ENCODE results near the gene SCAPER.

DNA sequence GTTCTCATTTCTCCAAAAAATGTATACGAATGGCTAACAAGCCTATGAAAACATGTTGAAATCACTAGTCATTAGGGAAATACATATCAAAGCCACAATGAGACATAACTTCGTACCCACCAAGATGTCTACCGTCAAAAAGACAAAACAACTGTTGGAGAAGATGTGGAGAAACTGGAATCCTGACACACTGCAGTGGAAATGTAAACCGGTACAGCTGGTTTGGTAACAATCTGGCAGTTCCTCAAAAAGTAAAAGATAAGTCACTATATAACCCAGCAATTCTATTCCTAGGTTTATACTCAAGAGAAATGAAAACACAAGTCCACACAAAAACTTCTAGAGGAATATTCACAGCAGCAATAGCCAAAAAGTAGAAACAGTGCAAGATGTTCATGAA, 7.0 kb downstream of the SCAPER start:
- TF ChIP-seq POLR2AphosphoS5 (IDR thresholded peaks at IDR 0.05) (no peak), POLR2A (IDR thresholded peaks at IDR 0.05) (no peak)
- TF ChIP-seq, protein P1, sequence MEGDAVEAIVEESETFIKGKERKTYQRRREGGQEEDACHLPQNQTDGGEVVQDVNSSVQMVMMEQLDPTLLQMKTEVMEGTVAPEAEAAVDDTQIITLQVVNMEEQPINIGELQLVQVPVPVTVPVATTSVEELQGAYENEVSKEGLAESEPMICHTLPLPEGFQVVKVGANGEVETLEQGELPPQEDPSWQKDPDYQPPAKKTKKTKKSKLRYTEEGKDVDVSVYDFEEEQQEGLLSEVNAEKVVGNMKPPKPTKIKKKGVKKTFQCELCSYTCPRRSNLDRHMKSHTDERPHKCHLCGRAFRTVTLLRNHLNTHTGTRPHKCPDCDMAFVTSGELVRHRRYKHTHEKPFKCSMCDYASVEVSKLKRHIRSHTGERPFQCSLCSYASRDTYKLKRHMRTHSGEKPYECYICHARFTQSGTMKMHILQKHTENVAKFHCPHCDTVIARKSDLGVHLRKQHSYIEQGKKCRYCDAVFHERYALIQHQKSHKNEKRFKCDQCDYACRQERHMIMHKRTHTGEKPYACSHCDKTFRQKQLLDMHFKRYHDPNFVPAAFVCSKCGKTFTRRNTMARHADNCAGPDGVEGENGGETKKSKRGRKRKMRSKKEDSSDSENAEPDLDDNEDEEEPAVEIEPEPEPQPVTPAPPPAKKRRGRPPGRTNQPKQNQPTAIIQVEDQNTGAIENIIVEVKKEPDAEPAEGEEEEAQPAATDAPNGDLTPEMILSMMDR (IDR thresholded peaks at IDR 0.05 in 8 of 11, conservative IDR thresholded peaks at IDR 0.05 in 3 of 11) = no peak
